ENCODE measurements around the gene RBM26. TPM values are rescaled to one million over a fixed set of nuclear protein-coding genes. Genes with fewer than 3 reads are reported as not detected.

The RBM26 gene
- total and polyA plus RNA-seq, 2 of the 4 experiments (the other 2 are of a cell fraction), result 17.6 to 18.1 TPM

DNA sequence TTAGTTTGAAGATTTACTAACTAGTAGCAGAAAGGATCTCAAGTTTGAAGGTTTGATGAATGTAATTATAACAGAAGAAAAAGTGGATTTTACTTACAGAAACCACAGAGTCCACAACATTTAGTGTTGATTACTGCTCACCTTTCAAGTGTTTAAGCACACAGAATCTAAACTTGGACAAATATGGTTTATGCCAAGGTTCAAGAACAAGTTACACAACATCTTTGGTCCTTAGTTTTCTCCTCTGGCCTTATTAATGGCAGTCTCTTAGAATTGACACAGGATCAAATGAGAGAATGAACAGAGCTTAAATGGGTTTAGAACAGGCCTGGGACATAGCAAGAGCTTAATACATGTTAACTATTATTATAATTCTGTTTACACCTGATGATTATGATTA lies 133.0 kb downstream of the RBM26 start:
- Histone ChIP-seq H3K4me2 (ENCODE audit: low read depth, low read length) (no peak overlapping the region), H2BK5ac (ENCODE audit: low read depth, low read length, poor library complexity, severe bottlenecking) (no peak overlapping the region), H3K14ac (replicated peaks; ENCODE audit: low read depth, low read length) (no peak overlapping the region), H3K27me3 (ENCODE audit: control insufficient read depth, insufficient read depth, low read length) (no peaks in the 10 kb centered on the region), H3K56ac (ENCODE audit: extremely low read depth, insufficient read depth, low read length) (no peak overlapping the region), H4K8ac (ENCODE audit: low read depth in 2 of 2, low read length in 2 of 2) (no peak overlapping the region), H3K18ac (ENCODE audit: low read depth, low read length) (no peak overlapping the region), H3K36me3 (ENCODE audit: control insufficient read depth, insufficient read depth, low read length) (no peaks in the 10 kb centered on the region), H2AFZ (replicated peaks; ENCODE audit: low read length, poor library complexity) (no peak overlapping the region), H3K9me3 (ENCODE audit: control insufficient read depth, insufficient read depth, low read length) (no peaks in the 10 kb centered on the region), H2BK120ac (ENCODE audit: low read depth, low read length) (no peak overlapping the region), H4K20me1 (ENCODE audit: insufficient read depth, low read length) (no peaks in the 10 kb centered on the region), H4K5ac (ENCODE audit: low read depth, low read length) (no peak overlapping the region), H3K23ac (ENCODE audit: low read depth, low read length) (no peak overlapping the region), H3K9me1 (ENCODE audit: insufficient read depth, low read length) (no peaks in the 10 kb centered on the region), H4K91ac (ENCODE audit: insufficient read depth, low read depth, low read length) (no peak overlapping the region), H2BK15ac (ENCODE audit: low read depth, low read length) (no peak overlapping the region), H2AK9ac (replicated peaks; ENCODE audit: low read depth, low read length, poor library complexity) (no peak overlapping the region), H3K9ac (ENCODE audit: low read depth, low read length) (no peak overlapping the region), H3K4me3 (ENCODE audit: insufficient read depth, low read depth, low read length) (no peak overlapping the region), H3K4ac (ENCODE audit: low read depth, low read length) (no peak overlapping the region), H3K4me1 (ENCODE audit: control insufficient read depth, insufficient read depth, low read length) (no peaks in the 10 kb centered on the region), H3K79me1 (ENCODE audit: low read depth in 1 of 2, low read length in 2 of 2) (no peaks in the 10 kb centered on the region), H3K27ac (ENCODE audit: insufficient read depth, low read length) (no peak overlapping the region), H2AK5ac (ENCODE audit: low read depth, low read length) (no peak overlapping the region), H2BK20ac (ENCODE audit: low read depth, low read length) (no peak overlapping the region)
- no TSS peak for BruUV-seq (replicated peaks)
- no peak for TF ChIP-seq MAFK (IDR thresholded peaks at IDR 0.05; ENCODE audit: low read depth, low read length)
- no peak for TF ChIP-seq MXI1 (IDR thresholded peaks at IDR 0.05; ENCODE audit: borderline replicate concordance, low read depth, low read length)
- TF ChIP-seq, protein P1, sequence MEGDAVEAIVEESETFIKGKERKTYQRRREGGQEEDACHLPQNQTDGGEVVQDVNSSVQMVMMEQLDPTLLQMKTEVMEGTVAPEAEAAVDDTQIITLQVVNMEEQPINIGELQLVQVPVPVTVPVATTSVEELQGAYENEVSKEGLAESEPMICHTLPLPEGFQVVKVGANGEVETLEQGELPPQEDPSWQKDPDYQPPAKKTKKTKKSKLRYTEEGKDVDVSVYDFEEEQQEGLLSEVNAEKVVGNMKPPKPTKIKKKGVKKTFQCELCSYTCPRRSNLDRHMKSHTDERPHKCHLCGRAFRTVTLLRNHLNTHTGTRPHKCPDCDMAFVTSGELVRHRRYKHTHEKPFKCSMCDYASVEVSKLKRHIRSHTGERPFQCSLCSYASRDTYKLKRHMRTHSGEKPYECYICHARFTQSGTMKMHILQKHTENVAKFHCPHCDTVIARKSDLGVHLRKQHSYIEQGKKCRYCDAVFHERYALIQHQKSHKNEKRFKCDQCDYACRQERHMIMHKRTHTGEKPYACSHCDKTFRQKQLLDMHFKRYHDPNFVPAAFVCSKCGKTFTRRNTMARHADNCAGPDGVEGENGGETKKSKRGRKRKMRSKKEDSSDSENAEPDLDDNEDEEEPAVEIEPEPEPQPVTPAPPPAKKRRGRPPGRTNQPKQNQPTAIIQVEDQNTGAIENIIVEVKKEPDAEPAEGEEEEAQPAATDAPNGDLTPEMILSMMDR (conservative IDR thresholded peaks at IDR 0.05; ENCODE audit: low read depth, low read length), result no peak
- no peak for TF ChIP-seq CHD1 (IDR thresholded peaks at IDR 0.05; ENCODE audit: low read depth, low read length)
- no peak for TF ChIP-seq RAD21 (IDR thresholded peaks at IDR 0.05; ENCODE audit: low read length)
- TF ChIP-seq CEBPB (IDR thresholded peaks at IDR 0.05; ENCODE audit: low read depth, low read length), result no peak
- no peak for TF ChIP-seq SMC3 (IDR thresholded peaks at IDR 0.05; ENCODE audit: low read depth, low read length)
- dilution Hi-C loops (cut with HindIII; ENCODE audit: low sequenced_read_pairs, unreplicated experiment) (no loop called here), in situ Hi-C loops (cut with MboI; ENCODE audit: low sequenced_read_pairs) (no loop called here), intact Hi-C loops (cut with micrococcal nuclease) (no loop called here)
- POLR2A ChIA-PET (ENCODE audit: unreplicated experiment), result no interaction called here
- CTCF ChIA-PET, result no interaction called here
- no peak for DNase-seq
- ATAC-seq (ENCODE audit: low read depth), result no peak

Data from IMR-90 (cell line).